MM.1S (cell line): ENCODE measurements around the gene OPA3.

Experiments used
- CTCF ChIP-seq: fragments of 300-600 bp; sonication (generic); IDR thresholded peaks from 2 replicates; pipeline ENCODE4 v1.5.1; 2016; ENCODE audit warnings: antibody characterized with exemption, low read length, mixed read lengths
- EZH2 ChIP-seq: fragments of 300-600 bp; sonication (generic); optimal IDR thresholded peaks from 2 replicates; pipeline ENCODE3; 2017; ENCODE audit warnings: low read depth, mild to moderate bottlenecking, antibody characterized with exemption, low read length, mixed read lengths
- EZH2phosphoT487 ChIP-seq: fragments of 300-600 bp; sonication (generic); IDR thresholded peaks from 2 replicates; pipeline ENCODE4 v1.6.1; 2018; ENCODE audit warnings: antibody characterized with exemption, low read length

GRCh38 chr19:45621389-45621788, 36.8 kb upstream of the OPA3 start:
- no peak for TF ChIP-seq CTCF
- TF ChIP-seq EZH2 = no peak
- TF ChIP-seq EZH2phosphoT487 = no peak
